WTC11 (cell line): ENCODE results near the gene TMEM151B. TPM values are rescaled to one million over a fixed set of nuclear protein-coding genes. Genes with fewer than 3 reads are reported as not detected.

ENCODE experiments used
- ATAC-seq: fragments of 200-7000 bp; cut with Tn5 transposase; 2 replicates; pipeline ENCODE4 v1.10.0; 2021; ENCODE audit warnings: mild to moderate bottlenecking, moderate library complexity
- CTCF ChIA-PET: fragments of 300-600 bp; sonication (Branson Sonifier 250); formaldehyde crosslinking; loops from one replicate; lab custom pipeline; 2021; ENCODE audit warnings: antibody characterized with exemption; lab: Charles Lee
- POLR2A ChIA-PET: fragments of 350-600 bp; sonication (Branson Sonifier 250); formaldehyde crosslinking; loops from one replicate; lab custom pipeline; 2021; ENCODE audit warnings: antibody characterized with exemption; lab: Charles Lee
- DNase-seq: peaks from one replicate; pipeline ENCODE4 v3.0.0; 2021; ENCODE audit warnings: low spot score
- H3K27ac Mint-ChIP-seq: 2 replicates; pipeline ENCODE4 v1.8.0; 2021; ENCODE audit warnings: mixed read lengths
- H3K27me3 Mint-ChIP-seq: 2 replicates; pipeline ENCODE4 v1.8.0; 2021; ENCODE audit warnings: low read depth, mild to moderate bottlenecking, moderate library complexity, mixed read lengths
- H3K36me3 Mint-ChIP-seq: 2 replicates; pipeline ENCODE4 v1.8.0; 2021; ENCODE audit warnings: mixed read lengths
- H3K4me1 Mint-ChIP-seq: 2 replicates; pipeline ENCODE4 v1.8.0; 2022; ENCODE audit warnings: mixed read lengths
- H3K4me3 Mint-ChIP-seq: 2 replicates; pipeline ENCODE4 v1.8.0; 2021; ENCODE audit warnings: mild to moderate bottlenecking, moderate library complexity, mixed read lengths
- H3K9me3 Mint-ChIP-seq: 2 replicates; pipeline ENCODE4 v1.8.0; 2021; ENCODE audit warnings: mixed read lengths
- FOXJ3 ChIP-seq: sonication (generic); formaldehyde crosslinking; IDR thresholded peaks from 2 replicates; pipeline ENCODE4 v1.9.0; 2021; ENCODE audit warnings: missing genetic modification reagents, mild to moderate bottlenecking, borderline replicate concordance
- FOXP1 ChIP-seq: sonication (generic); formaldehyde crosslinking; IDR thresholded peaks from 2 replicates; pipeline ENCODE4 v1.8.0; 2022; ENCODE audit warnings: missing genetic modification reagents, mild to moderate bottlenecking, moderate library complexity, borderline replicate concordance
- HMGA2 ChIP-seq: fragments of 250-450 bp; sonication (Bioruptor Pico); IDR thresholded peaks from 2 replicates; pipeline ENCODE4 v1.4.0; 2021; ENCODE audit warnings: mild to moderate bottlenecking, moderate library complexity
- RELA ChIP-seq: sonication (generic); formaldehyde crosslinking; IDR thresholded peaks from 2 replicates; pipeline ENCODE4 v1.8.1; 2022; ENCODE audit warnings: missing genetic modification reagents, mild to moderate bottlenecking, borderline replicate concordance
- TP53 ChIP-seq: sonication (generic); formaldehyde crosslinking; IDR thresholded peaks from 2 replicates; pipeline ENCODE4 v1.8.1; 2023; ENCODE audit warnings: mild to moderate bottlenecking, missing genetic modification reagents
- ZNF219 ChIP-seq: sonication (generic); formaldehyde crosslinking; IDR thresholded peaks from 2 replicates; pipeline ENCODE4 v1.8.0; 2023; ENCODE audit warnings: missing genetic modification reagents, mild to moderate bottlenecking, borderline replicate concordance
- ZNF232 ChIP-seq: sonication (generic); formaldehyde crosslinking; IDR thresholded peaks from 2 replicates; pipeline ENCODE4 v1.8.0; 2022; ENCODE audit warnings: mild to moderate bottlenecking, missing genetic modification reagents
- ZNF263 ChIP-seq: sonication (generic); formaldehyde crosslinking; IDR thresholded peaks from 2 replicates; pipeline ENCODE4 v1.8.1; 2022; ENCODE audit warnings: low read depth, mild to moderate bottlenecking, moderate library complexity, missing genetic modification reagents
- total RNA-seq: library from RNA; stranded (reverse); gene quantifications from 3 replicates; pipeline ENCODE4 v1.2.3, GENCODE V29; 2021
- TF ChIP-seq, protein P1 (sequence below): sonication (generic); formaldehyde crosslinking; IDR thresholded peaks from 2 replicates; pipeline ENCODE4 v1.8.0; 2022; ENCODE audit warnings: mild to moderate bottlenecking, missing genetic modification reagents
- TF ChIP-seq, protein P2 (sequence below): sonication (generic); formaldehyde crosslinking; conservative IDR thresholded peaks from 2 replicates; pipeline ENCODE4 v1.8.1; 2022; ENCODE audit warnings: mild to moderate bottlenecking, missing genetic modification reagents
- TF ChIP-seq, protein P3 (sequence below): fragments of 200-600 bp; IDR thresholded peaks from 2 replicates; pipeline ENCODE4 v1.8.0; 2022; ENCODE audit warnings: antibody characterized with exemption
- TF ChIP-seq, protein P4 (sequence below): sonication (generic); formaldehyde crosslinking; IDR thresholded peaks from 2 replicates; pipeline ENCODE4 v1.8.1; 2022; ENCODE audit warnings: low read depth, missing genetic modification reagents, borderline replicate concordance
- TF ChIP-seq, protein P5 (sequence below): sonication (generic); formaldehyde crosslinking; IDR thresholded peaks from 2 replicates; pipeline ENCODE4 v1.8.0; 2022; ENCODE audit warnings: mild to moderate bottlenecking, missing genetic modification reagents
- TF ChIP-seq, protein P6 (sequence below): sonication (generic); formaldehyde crosslinking; IDR thresholded peaks from 2 replicates; pipeline ENCODE4 v1.8.1; 2022; ENCODE audit warnings: mild to moderate bottlenecking, missing genetic modification reagents, moderate library complexity, borderline replicate concordance
- TF ChIP-seq, protein P7 (sequence below): sonication (generic); formaldehyde crosslinking; IDR thresholded peaks from 2 replicates; pipeline ENCODE4 v1.8.0; 2023; ENCODE audit warnings: mild to moderate bottlenecking, missing genetic modification reagents
- TF ChIP-seq, protein P8 (sequence below): fragments of 250-450 bp; sonication (Bioruptor Pico); conservative IDR thresholded peaks from 2 replicates; pipeline ENCODE4 v1.9.0; 2021; ENCODE audit warnings: mild to moderate bottlenecking
- TF ChIP-seq, protein P9 (sequence below): sonication (generic); formaldehyde crosslinking; IDR thresholded peaks from 2 replicates; pipeline ENCODE4 v1.8.1; 2022; ENCODE audit warnings: mild to moderate bottlenecking, moderate library complexity, missing genetic modification reagents

Gene TMEM151B
- total RNA-seq, 1 experiment from 2014 or later = 5.5 TPM

DNA sequence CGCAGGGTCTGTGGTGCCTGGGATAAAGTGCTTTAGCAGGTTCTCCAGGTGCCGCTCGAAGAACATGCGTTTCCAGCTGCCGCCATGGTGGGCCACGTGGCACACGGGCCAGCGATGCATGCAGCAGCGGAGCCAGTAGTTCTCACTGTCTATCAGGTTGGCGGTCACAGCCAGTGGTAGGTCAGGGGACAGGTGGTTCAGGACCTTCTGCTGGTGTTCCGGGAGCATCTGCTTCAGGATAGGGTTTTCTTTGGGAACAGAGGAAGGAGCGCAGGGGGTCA lies 16.0 kb downstream of the TMEM151B start:
- CTCF ChIA-PET = interaction anchor here (1.4 to 1.9 kb wide), 2 partner anchors 19 to 27 kb away, joined by 5 to 10 read pairs; partner anchors contain the start of gene AARS2
- DNase-seq = no peak
- TF ChIP-seq, protein P1, sequence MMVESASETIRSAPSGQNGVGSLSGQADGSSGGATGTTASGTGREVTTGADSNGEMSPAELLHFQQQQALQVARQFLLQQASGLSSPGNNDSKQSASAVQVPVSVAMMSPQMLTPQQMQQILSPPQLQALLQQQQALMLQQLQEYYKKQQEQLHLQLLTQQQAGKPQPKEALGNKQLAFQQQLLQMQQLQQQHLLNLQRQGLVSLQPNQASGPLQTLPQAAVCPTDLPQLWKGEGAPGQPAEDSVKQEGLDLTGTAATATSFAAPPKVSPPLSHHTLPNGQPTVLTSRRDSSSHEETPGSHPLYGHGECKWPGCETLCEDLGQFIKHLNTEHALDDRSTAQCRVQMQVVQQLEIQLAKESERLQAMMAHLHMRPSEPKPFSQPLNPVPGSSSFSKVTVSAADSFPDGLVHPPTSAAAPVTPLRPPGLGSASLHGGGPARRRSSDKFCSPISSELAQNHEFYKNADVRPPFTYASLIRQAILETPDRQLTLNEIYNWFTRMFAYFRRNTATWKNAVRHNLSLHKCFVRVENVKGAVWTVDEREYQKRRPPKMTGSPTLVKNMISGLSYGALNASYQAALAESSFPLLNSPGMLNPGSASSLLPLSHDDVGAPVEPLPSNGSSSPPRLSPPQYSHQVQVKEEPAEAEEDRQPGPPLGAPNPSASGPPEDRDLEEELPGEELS (CRISPR knock-in tag) = no peak
- no peak for TF ChIP-seq FOXJ3 (CRISPR knock-in tag)
- TF ChIP-seq, protein P2, sequence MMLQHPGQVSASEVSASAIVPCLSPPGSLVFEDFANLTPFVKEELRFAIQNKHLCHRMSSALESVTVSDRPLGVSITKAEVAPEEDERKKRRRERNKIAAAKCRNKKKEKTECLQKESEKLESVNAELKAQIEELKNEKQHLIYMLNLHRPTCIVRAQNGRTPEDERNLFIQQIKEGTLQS = no peak
- TF ChIP-seq, all 79 proteins: peak for 0
- H3K36me3 Mint-ChIP-seq = no peaks in the 10 kb centered on the region
- no peak overlapping the region for H3K27ac Mint-ChIP-seq
- POLR2A ChIA-PET = no interaction called here
- H3K9me3 Mint-ChIP-seq = no peaks in the 10 kb centered on the region
- H3K4me3 Mint-ChIP-seq = no peak overlapping the region
- H3K4me1 Mint-ChIP-seq = no peaks in the 10 kb centered on the region
- no peak for ATAC-seq
- peaks cover 54% of the 10 kb centered on the region for H3K27me3 Mint-ChIP-seq

DNA sequence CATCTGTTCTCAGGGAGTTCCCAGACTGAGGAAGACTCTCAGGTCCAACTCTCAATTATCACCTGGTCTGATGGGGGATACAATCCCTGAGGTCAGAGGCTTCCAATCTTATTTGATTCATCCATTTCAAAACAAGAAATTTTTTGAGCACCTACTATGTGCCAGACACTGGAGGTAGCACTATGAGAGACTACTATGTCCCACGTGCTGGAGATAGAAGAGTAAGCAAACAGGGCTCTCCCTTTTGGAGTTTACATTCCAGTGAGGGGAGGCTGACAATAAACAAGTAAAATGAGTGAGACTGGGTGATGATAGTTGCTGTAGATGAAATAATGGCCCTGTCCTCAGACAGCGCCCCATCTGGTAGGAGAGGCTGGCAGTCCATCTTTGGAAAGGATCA lies 16.5 kb downstream of the TMEM151B start:
- Mint-ChIP-seq H3K4me1 (no peaks in the 10 kb centered on the region), H3K9me3 (no peaks in the 10 kb centered on the region), H3K27ac (no peak overlapping the region), H3K36me3 (no peaks in the 10 kb centered on the region), H3K4me3 (no peak overlapping the region), H3K27me3 (peaks cover 54% of the 10 kb centered on the region)
- POLR2A ChIA-PET = no interaction called here
- CTCF ChIA-PET = interaction anchor here (1.9 to 2.6 kb wide), 2 partner anchors 18 kb away, joined by 9 to 10 read pairs; no protein-coding TSS in a partner anchor
- ATAC-seq (no peak), DNase-seq (no peak)
- TF ChIP-seq, protein P3, sequence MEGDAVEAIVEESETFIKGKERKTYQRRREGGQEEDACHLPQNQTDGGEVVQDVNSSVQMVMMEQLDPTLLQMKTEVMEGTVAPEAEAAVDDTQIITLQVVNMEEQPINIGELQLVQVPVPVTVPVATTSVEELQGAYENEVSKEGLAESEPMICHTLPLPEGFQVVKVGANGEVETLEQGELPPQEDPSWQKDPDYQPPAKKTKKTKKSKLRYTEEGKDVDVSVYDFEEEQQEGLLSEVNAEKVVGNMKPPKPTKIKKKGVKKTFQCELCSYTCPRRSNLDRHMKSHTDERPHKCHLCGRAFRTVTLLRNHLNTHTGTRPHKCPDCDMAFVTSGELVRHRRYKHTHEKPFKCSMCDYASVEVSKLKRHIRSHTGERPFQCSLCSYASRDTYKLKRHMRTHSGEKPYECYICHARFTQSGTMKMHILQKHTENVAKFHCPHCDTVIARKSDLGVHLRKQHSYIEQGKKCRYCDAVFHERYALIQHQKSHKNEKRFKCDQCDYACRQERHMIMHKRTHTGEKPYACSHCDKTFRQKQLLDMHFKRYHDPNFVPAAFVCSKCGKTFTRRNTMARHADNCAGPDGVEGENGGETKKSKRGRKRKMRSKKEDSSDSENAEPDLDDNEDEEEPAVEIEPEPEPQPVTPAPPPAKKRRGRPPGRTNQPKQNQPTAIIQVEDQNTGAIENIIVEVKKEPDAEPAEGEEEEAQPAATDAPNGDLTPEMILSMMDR = no peak
- TF ChIP-seq ZNF219 (no peak), ZNF263 (CRISPR knock-in tag) (no peak), TP53 (CRISPR knock-in tag) (no peak), FOXP1 (CRISPR knock-in tag) (no peak), HMGA2 (CRISPR knock-in tag) (no peak), ZNF232 (CRISPR knock-in tag) (no peak), RELA (CRISPR knock-in tag) (no peak)
- TF ChIP-seq, protein P4, sequence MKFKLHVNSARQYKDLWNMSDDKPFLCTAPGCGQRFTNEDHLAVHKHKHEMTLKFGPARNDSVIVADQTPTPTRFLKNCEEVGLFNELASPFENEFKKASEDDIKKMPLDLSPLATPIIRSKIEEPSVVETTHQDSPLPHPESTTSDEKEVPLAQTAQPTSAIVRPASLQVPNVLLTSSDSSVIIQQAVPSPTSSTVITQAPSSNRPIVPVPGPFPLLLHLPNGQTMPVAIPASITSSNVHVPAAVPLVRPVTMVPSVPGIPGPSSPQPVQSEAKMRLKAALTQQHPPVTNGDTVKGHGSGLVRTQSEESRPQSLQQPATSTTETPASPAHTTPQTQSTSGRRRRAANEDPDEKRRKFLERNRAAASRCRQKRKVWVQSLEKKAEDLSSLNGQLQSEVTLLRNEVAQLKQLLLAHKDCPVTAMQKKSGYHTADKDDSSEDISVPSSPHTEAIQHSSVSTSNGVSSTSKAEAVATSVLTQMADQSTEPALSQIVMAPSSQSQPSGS (CRISPR knock-in tag) = no peak
- TF ChIP-seq, protein P5, sequence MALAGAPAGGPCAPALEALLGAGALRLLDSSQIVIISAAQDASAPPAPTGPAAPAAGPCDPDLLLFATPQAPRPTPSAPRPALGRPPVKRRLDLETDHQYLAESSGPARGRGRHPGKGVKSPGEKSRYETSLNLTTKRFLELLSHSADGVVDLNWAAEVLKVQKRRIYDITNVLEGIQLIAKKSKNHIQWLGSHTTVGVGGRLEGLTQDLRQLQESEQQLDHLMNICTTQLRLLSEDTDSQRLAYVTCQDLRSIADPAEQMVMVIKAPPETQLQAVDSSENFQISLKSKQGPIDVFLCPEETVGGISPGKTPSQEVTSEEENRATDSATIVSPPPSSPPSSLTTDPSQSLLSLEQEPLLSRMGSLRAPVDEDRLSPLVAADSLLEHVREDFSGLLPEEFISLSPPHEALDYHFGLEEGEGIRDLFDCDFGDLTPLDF (CRISPR knock-in tag) = no peak
- TF ChIP-seq, protein P6, sequence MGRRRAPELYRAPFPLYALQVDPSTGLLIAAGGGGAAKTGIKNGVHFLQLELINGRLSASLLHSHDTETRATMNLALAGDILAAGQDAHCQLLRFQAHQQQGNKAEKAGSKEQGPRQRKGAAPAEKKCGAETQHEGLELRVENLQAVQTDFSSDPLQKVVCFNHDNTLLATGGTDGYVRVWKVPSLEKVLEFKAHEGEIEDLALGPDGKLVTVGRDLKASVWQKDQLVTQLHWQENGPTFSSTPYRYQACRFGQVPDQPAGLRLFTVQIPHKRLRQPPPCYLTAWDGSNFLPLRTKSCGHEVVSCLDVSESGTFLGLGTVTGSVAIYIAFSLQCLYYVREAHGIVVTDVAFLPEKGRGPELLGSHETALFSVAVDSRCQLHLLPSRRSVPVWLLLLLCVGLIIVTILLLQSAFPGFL (CRISPR knock-in tag) = no peak
- TF ChIP-seq, protein P7, sequence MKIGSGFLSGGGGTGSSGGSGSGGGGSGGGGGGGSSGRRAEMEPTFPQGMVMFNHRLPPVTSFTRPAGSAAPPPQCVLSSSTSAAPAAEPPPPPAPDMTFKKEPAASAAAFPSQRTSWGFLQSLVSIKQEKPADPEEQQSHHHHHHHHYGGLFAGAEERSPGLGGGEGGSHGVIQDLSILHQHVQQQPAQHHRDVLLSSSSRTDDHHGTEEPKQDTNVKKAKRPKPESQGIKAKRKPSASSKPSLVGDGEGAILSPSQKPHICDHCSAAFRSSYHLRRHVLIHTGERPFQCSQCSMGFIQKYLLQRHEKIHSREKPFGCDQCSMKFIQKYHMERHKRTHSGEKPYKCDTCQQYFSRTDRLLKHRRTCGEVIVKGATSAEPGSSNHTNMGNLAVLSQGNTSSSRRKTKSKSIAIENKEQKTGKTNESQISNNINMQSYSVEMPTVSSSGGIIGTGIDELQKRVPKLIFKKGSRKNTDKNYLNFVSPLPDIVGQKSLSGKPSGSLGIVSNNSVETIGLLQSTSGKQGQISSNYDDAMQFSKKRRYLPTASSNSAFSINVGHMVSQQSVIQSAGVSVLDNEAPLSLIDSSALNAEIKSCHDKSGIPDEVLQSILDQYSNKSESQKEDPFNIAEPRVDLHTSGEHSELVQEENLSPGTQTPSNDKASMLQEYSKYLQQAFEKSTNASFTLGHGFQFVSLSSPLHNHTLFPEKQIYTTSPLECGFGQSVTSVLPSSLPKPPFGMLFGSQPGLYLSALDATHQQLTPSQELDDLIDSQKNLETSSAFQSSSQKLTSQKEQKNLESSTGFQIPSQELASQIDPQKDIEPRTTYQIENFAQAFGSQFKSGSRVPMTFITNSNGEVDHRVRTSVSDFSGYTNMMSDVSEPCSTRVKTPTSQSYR (CRISPR knock-in tag) = no peak
- TF ChIP-seq, protein P1 (CRISPR knock-in tag) = no peak
- TF ChIP-seq, protein P8, sequence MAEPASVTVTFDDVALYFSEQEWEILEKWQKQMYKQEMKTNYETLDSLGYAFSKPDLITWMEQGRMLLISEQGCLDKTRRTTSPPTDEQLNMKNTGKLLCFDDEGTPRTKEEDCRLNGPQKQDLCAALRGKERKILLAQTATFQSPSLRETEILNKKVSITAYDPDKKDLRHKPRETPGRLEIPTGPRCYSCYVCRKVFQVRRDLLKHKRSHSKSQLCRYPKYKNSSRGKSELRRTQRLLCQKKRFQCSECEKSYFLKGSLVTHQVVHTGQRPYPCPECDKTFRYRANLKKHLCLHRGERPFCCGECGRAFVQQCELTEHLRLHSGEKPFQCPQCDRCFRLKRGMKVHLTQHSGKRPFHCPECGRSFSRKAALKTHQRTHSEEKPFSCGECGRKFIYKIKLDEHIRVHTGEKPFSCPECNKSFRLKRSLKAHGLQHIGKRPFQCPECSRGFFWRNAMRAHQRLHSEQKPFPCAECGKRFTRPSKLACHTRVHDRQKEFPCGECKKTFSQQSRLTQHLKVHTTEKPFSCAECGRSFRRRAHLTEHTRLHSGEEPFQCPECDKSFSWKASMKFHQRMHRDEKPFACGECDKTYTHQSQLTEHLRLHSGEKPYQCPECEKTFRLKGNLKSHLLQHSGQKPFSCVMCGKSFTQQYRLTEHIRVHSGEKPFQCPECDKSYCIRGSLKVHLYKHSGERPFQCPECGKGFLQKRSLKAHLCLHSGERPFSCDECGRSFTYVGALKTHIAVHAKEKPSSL (CRISPR knock-in tag) = no peak
- TF ChIP-seq, protein P9, sequence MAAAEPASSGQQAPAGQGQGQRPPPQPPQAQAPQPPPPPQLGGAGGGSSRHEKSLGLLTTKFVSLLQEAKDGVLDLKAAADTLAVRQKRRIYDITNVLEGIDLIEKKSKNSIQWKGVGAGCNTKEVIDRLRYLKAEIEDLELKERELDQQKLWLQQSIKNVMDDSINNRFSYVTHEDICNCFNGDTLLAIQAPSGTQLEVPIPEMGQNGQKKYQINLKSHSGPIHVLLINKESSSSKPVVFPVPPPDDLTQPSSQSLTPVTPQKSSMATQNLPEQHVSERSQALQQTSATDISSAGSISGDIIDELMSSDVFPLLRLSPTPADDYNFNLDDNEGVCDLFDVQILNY (CRISPR knock-in tag) = no peak
